Natural killer cell (primary cell): Measurements from ENCODE around the gene GRM8. TPM values are rescaled to one million over a fixed set of nuclear protein-coding genes. Genes with fewer than 3 reads are reported as not detected.

Experiments used
- ATAC-seq, 3 donors: fragments of 150-1000 bp in 2 of 3; fragments of 200-7000 bp in 1 of 3; cut with Tn5 transposase; 1 replicate in 1 of 3; 2 replicates in 2 of 3; pipeline ENCODE4 v1.10.0; 2021; ENCODE audit warnings: mild to moderate bottlenecking in 2 of 3, moderate library complexity in 2 of 3
- DNase-seq, 2 donors: peaks; one replicate each; pipeline versions ENCODE4 v3.0.0 to v3.0.0-alpha.2; 2013 to 2021; ENCODE audit warnings: mixed read lengths in 1 of 2
- H3K27ac ChIP-seq: one replicate; pipeline ENCODE4 v1.5.1; 2013; ENCODE audit warnings: mild to moderate bottlenecking, low read length
- H3K27me3 ChIP-seq: one replicate; pipeline ENCODE4 v1.6.1; 2013; ENCODE audit warnings: low read length; ENCODE audit not compliant: control insufficient read depth, insufficient read depth
- H3K36me3 ChIP-seq: one replicate; pipeline ENCODE4 v1.6.1; 2013; ENCODE audit warnings: low read length; ENCODE audit not compliant: control insufficient read depth, insufficient read depth
- H3K4me1 ChIP-seq: one replicate; pipeline ENCODE4 v1.6.1; 2013; ENCODE audit warnings: low read length; ENCODE audit not compliant: control insufficient read depth, insufficient read depth
- H3K4me3 ChIP-seq: one replicate; pipeline ENCODE4 v1.5.1; 2013; ENCODE audit warnings: low read length
- H3K9me3 ChIP-seq: one replicate; pipeline ENCODE4 v1.6.1; 2013; ENCODE audit warnings: low read length; ENCODE audit not compliant: control insufficient read depth, insufficient read depth
- H3K27ac Mint-ChIP-seq, 2 donors: one replicate each; pipeline ENCODE4 v1.8.0; 2022; ENCODE audit warnings: mild to moderate bottlenecking in 2 of 2, mixed read lengths in 2 of 2, moderate library complexity in 1 of 2
- H3K27me3 Mint-ChIP-seq, 2 donors: one replicate each; pipeline ENCODE4 v1.8.0; 2022; ENCODE audit warnings: low read depth in 2 of 2, mixed read lengths in 2 of 2
- H3K36me3 Mint-ChIP-seq: one replicate; pipeline ENCODE4 v1.8.0; 2022; ENCODE audit warnings: mixed read lengths
- H3K4me1 Mint-ChIP-seq, 2 donors: one replicate each; pipeline ENCODE4 v1.8.0; 2022; ENCODE audit warnings: mixed read lengths in 2 of 2
- H3K4me3 Mint-ChIP-seq: one replicate; pipeline ENCODE4 v1.8.0; 2022; ENCODE audit warnings: mild to moderate bottlenecking, moderate library complexity, mixed read lengths
- H3K9me3 Mint-ChIP-seq, 2 donors: one replicate each; pipeline ENCODE4 v1.8.0; 2022; ENCODE audit warnings: mixed read lengths in 2 of 2
- WGBS: methylation state at CpG from one replicate; pipeline ENCODE4 v1.1.7; 2013; ENCODE audit warnings: missing lambda C conversion rate; ENCODE audit not compliant: insufficient coverage; 5-methylcytosine and 5-hydroxymethylcytosine counted together
- intact Hi-C: fragments of 100-400 bp; cut with micrococcal nuclease; formaldehyde crosslinking; loops from one replicate; pipeline ENCODE4 v1.14.2; 2022
- total RNA-seq, 4 donors: library from RNA; stranded (reverse); fragments of 120-200 nt in 1 of 4; gene quantifications; one replicate each; pipeline versions ENCODE4 v1.2.3 to v1.2.4, GENCODE V29; 2013 to 2022
- TF ChIP-seq, protein P1 (sequence below): fragments of 200-600 bp; IDR thresholded peaks from one replicate; pipeline ENCODE4 v1.8.0; 2022; ENCODE audit warnings: antibody characterized with exemption

GRM8 gene
- total RNA-seq, 3 donors from 2014 or later (not counting 1 experiment from before 2014, with no cell fraction given), result not detected

DNA sequence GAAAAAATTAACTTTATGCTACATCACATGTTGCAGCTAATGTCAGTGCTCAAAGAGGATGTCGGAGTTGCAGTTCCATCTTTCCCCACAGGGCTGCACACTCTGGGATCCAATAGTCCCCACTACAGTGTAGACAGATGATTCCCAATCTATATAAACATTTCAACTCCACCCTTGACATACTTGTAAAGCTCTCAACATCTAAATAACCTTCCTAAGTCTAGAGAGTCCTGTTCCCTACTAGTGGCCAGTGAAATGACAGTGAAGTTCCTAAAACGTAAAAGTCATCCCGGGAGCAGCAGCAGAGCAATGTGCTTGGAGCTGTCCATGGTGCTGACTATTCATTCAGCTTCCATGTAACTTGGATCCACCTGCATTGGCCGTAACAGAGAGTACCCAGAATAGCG, 145.1 kb downstream of the GRM8 start:
- Mint-ChIP-seq H3K4me1 (no peaks in the 10 kb centered on the region), H3K27ac (no peak overlapping the region), H3K36me3 (no peaks in the 10 kb centered on the region), H3K9me3 (peaks cover 11 to 15% of the 10 kb centered on the region in 2 donors), H3K27me3 (peaks cover 0 to 4% of the 10 kb centered on the region in 2 donors), H3K4me3 (no peak overlapping the region)
- intact Hi-C loops, result no loop called here
- WGBS, result 24% methylated on average over 5 of the region's 5 CpGs
- ATAC-seq (peak in 1 of 3 donors; percentile 44), DNase-seq (peak in 1 of 2 donors; percentile 69)
- Histone ChIP-seq H3K4me3 (no peak overlapping the region), H3K27me3 (no peaks in the 10 kb centered on the region), H3K9me3 (peaks cover under 1% of the 10 kb centered on the region), H3K4me1 (no peaks in the 10 kb centered on the region), H3K27ac (no peak overlapping the region), H3K36me3 (no peaks in the 10 kb centered on the region)
- TF ChIP-seq, protein P1, sequence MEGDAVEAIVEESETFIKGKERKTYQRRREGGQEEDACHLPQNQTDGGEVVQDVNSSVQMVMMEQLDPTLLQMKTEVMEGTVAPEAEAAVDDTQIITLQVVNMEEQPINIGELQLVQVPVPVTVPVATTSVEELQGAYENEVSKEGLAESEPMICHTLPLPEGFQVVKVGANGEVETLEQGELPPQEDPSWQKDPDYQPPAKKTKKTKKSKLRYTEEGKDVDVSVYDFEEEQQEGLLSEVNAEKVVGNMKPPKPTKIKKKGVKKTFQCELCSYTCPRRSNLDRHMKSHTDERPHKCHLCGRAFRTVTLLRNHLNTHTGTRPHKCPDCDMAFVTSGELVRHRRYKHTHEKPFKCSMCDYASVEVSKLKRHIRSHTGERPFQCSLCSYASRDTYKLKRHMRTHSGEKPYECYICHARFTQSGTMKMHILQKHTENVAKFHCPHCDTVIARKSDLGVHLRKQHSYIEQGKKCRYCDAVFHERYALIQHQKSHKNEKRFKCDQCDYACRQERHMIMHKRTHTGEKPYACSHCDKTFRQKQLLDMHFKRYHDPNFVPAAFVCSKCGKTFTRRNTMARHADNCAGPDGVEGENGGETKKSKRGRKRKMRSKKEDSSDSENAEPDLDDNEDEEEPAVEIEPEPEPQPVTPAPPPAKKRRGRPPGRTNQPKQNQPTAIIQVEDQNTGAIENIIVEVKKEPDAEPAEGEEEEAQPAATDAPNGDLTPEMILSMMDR, result no peak

DNA sequence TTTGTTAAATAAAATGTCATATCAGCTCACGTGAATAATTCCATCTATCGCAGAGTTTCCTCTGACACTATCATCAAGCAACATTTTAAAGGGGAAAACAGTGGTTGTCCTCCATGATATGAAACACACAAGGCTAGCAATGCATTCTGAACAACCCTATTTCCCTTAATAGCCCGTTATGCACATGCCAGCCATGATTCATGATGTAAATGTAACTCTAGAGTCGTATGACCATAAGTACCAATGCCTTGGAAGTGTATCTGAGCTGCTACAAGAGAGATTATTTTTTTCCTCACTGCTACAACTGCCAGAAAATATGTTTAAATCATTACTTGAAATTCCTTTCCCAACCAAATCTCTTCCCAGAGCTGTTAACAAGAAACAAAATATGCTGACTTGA, 159.4 kb downstream of the GRM8 start:
- H3K4me3 ChIP-seq, result no peak overlapping the region
- Mint-ChIP-seq H3K4me1 (no peaks in the 10 kb centered on the region), H3K27me3 (no peaks in the 10 kb centered on the region), H3K27ac (no peak overlapping the region), H3K9me3 (peaks cover 2 to 3% of the 10 kb centered on the region in 2 donors), H3K4me3 (no peak overlapping the region), H3K36me3 (no peaks in the 10 kb centered on the region)
- no peaks in the 10 kb centered on the region for H3K9me3 ChIP-seq
- intact Hi-C loops, result no loop called here
- 68% methylated on average over 4 of the region's 4 CpGs for WGBS
- no peak for ATAC-seq
- TF ChIP-seq, protein P1, result no peak
- no peaks in the 10 kb centered on the region for H3K36me3 ChIP-seq
- H3K4me1 ChIP-seq, result no peaks in the 10 kb centered on the region
- no peaks in the 10 kb centered on the region for H3K27me3 ChIP-seq
- DNase-seq, result no peak
- H3K27ac ChIP-seq, result no peak overlapping the region

DNA sequence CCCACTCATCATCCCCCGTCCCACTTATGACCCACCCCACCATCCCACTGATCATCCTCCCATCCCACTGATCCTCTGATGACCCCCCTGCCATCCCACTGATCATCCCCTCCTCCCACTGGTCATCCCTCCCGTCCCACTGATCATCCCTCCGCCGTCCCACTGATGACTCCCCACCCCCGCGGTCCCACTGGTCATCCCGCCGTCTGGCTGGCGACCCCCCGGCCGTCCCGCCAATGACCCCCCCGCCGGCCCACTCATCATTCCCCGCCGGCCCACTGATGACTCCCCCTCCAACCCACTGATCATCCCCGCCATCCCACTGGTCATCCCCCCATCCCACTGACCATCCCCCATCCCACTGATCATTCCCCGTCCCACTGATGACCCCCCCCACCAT, 161.1 kb downstream of the GRM8 start:
- DNase-seq, result no peak
- Mint-ChIP-seq H3K4me1 (no peaks in the 10 kb centered on the region), H3K27ac (no peak overlapping the region), H3K27me3 (no peaks in the 10 kb centered on the region), H3K9me3 (peaks cover 2 to 3% of the 10 kb centered on the region in 2 donors), H3K36me3 (no peaks in the 10 kb centered on the region), H3K4me3 (no peak overlapping the region)
- no peaks in the 10 kb centered on the region for H3K4me1 ChIP-seq
- no peak overlapping the region for H3K4me3 ChIP-seq
- intact Hi-C loops, result no loop called here
- no peak overlapping the region for H3K27ac ChIP-seq
- 94% methylated on average over 12 of the region's 18 CpGs for WGBS
- no peaks in the 10 kb centered on the region for H3K36me3 ChIP-seq
- TF ChIP-seq, protein P1, result no peak
- no peaks in the 10 kb centered on the region for H3K9me3 ChIP-seq
- no peaks in the 10 kb centered on the region for H3K27me3 ChIP-seq
- no peak for ATAC-seq

DNA sequence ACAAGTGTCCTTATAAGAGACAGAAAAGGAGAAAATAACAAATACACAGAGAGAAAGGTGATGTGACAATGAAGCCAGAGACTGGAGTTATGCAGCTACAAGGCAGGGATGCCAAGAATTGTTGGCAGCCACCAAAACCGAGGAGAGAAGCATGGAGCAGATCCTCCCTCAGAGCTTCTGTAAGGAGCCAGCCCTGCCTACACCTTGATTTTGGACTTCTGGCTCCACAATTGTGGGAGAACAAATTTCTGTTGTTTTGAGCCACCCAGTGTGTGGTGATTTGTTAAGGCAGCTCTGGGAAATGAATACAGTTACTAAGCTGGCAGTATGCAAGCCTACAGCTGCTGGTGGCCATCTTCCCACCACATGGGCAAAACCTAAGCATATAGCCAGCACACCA, 163.6 kb downstream of the GRM8 start:
- Mint-ChIP-seq H3K9me3 (peaks cover 4 to 6% of the 10 kb centered on the region in 2 donors), H3K27ac (no peak overlapping the region), H3K27me3 (no peaks in the 10 kb centered on the region), H3K36me3 (no peaks in the 10 kb centered on the region), H3K4me3 (no peak overlapping the region), H3K4me1 (no peaks in the 10 kb centered on the region)
- Histone ChIP-seq H3K4me1 (no peaks in the 10 kb centered on the region), H3K27me3 (no peaks in the 10 kb centered on the region), H3K9me3 (no peaks in the 10 kb centered on the region), H3K27ac (no peak overlapping the region), H3K4me3 (no peak overlapping the region), H3K36me3 (no peaks in the 10 kb centered on the region)
- DNase-seq, result no peak
- no peak for ATAC-seq
- TF ChIP-seq, protein P1, result no peak
- intact Hi-C loops, result no loop called here
- WGBS, result 59% methylated on average over 1 of the region's 1 CpG
